ENCODE measurements around the gene ZNF791.

The ZNF791 gene

DNA sequence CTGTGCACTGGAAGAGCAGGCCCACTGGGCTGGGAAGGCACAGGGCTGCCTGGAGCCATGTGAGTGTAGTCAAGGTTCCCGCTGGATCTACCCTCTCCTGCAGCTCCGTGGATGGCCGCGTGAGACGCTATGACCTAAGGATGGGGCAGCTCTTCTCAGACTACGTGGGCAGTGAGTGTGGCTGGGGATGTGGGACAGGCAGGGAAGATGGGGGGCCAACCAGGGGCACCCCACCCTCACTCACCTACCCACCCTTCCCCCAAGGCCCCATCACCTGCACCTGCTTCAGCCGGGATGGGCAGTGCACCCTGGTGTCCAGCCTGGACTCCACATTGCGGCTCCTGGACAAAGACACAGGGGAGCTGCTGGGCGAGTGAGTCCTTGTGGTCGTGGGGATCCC lies 62.0 kb downstream of the ZNF791 start:
- Histone ChIP-seq H4K20me1 (ENCODE audit: low read depth, low read length) (peaks cover 3% of the 10 kb centered on the region; the same call in 1 of the 2 replicates), H3K9ac (ENCODE audit: low read length) (no peak overlapping the region), H2AFZ (ENCODE audit: low read depth, low read length, severe bottlenecking) (no peak overlapping the region), H3K27me3 (ENCODE audit: low read length) (no peaks in the 10 kb centered on the region), H3K4me2 (ENCODE audit: low read depth, low read length, poor library complexity, severe bottlenecking) (no peak overlapping the region), H3K9me2 (replicated peaks; ENCODE audit: insufficient read depth, low read length) (no peaks in the 10 kb centered on the region), H3K27ac (ENCODE audit: low read depth, low read length) (no peak overlapping the region), H3K4me3 (ENCODE audit: insufficient read depth, low read length, poor library complexity, severe bottlenecking) (no peak overlapping the region), H3K36me3 (ENCODE audit: low read length) (no peaks in the 10 kb centered on the region; the same call in 1 of the 2 replicates), H3K79me2 (ENCODE audit: insufficient read depth, low read length) (peaks cover 21% of the 10 kb centered on the region), H3K9me3 (ENCODE audit: insufficient read depth, low read length) (no peaks in the 10 kb centered on the region), H3F3A (ENCODE audit: insufficient read depth) (0 out of 2 replicates have a peak, but pooled peaks cover 5% of the 10 kb centered on the region)
- TF ChIP-seq, protein P1, sequence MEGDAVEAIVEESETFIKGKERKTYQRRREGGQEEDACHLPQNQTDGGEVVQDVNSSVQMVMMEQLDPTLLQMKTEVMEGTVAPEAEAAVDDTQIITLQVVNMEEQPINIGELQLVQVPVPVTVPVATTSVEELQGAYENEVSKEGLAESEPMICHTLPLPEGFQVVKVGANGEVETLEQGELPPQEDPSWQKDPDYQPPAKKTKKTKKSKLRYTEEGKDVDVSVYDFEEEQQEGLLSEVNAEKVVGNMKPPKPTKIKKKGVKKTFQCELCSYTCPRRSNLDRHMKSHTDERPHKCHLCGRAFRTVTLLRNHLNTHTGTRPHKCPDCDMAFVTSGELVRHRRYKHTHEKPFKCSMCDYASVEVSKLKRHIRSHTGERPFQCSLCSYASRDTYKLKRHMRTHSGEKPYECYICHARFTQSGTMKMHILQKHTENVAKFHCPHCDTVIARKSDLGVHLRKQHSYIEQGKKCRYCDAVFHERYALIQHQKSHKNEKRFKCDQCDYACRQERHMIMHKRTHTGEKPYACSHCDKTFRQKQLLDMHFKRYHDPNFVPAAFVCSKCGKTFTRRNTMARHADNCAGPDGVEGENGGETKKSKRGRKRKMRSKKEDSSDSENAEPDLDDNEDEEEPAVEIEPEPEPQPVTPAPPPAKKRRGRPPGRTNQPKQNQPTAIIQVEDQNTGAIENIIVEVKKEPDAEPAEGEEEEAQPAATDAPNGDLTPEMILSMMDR (IDR thresholded peaks at IDR 0.05; ENCODE audit: insufficient read depth, low read length, poor library complexity, severe bottlenecking) = no peak
- TF ChIP-seq EZH2phosphoT487 (conservative IDR thresholded peaks at IDR 0.05; ENCODE audit: low read length) = no peak

DNA sequence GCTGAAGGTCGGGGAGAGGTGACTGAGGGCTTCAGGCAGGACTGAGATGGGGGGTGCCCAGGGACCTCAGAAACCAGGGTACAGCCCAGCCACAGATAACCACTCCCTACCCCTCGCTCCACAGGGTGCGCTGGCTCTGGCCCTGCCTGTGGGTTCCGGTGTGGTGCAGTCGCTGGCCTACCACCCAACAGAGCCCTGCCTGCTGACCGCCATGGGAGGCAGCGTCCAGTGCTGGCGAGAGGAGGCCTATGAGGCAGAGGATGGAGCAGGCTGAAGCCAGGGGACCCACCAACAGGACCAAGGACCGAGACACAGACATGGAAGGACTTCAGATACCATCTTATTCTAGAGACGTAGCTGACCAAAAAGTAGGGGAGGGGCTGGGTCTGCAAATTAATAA lies 64.7 kb downstream of the ZNF791 start:
- H3K27ac ChIP-seq (ENCODE audit: low read depth, low read length) = no peak overlapping the region
- 0 out of 2 replicates have a peak, but pooled peaks cover 5% of the 10 kb centered on the region for H3F3A ChIP-seq (ENCODE audit: insufficient read depth)
- no peaks in the 10 kb centered on the region for H3K27me3 ChIP-seq (ENCODE audit: low read length)
- TF ChIP-seq, protein P1 (IDR thresholded peaks at IDR 0.05; ENCODE audit: insufficient read depth, low read length, poor library complexity, severe bottlenecking) = no peak
- TF ChIP-seq EZH2phosphoT487 (conservative IDR thresholded peaks at IDR 0.05; ENCODE audit: low read length) = no peak
- peaks cover 3% of the 10 kb centered on the region; the same call in 1 of the 2 replicates for H4K20me1 ChIP-seq (ENCODE audit: low read depth, low read length)
- no peaks in the 10 kb centered on the region for H3K9me3 ChIP-seq (ENCODE audit: insufficient read depth, low read length)
- H2AFZ ChIP-seq (ENCODE audit: low read depth, low read length, severe bottlenecking) = no peak overlapping the region
- no peak overlapping the region for H3K9ac ChIP-seq (ENCODE audit: low read length)
- H3K9me2 ChIP-seq (replicated peaks; ENCODE audit: insufficient read depth, low read length) = no peaks in the 10 kb centered on the region
- no peaks in the 10 kb centered on the region; the same call in 1 of the 2 replicates for H3K36me3 ChIP-seq (ENCODE audit: low read length)
- no peak overlapping the region for H3K4me2 ChIP-seq (ENCODE audit: low read depth, low read length, poor library complexity, severe bottlenecking)
- peaks cover 15% of the 10 kb centered on the region for H3K79me2 ChIP-seq (ENCODE audit: insufficient read depth, low read length)
- H3K4me3 ChIP-seq (ENCODE audit: insufficient read depth, low read length, poor library complexity, severe bottlenecking) = no peak overlapping the region

DNA sequence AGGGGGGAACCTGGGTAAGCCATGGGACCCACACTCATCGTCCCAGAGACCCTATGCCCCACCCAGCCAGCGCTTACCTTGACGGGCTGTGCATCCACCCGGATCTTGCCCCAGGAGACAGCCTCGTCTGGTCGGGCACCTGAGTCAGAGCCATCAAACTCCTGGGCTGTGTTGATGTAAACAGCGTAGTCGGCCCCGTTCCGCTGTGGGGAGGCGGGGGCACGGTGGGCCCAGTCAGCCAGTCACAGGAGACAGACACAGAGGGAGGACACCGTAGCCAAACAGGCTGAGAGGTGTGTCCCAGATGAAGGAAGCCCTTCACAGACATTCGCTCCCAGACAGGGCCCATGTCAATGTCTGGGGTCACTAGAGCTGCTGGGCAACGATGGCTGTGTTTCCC lies 65.2 kb downstream of the ZNF791 start:
- Histone ChIP-seq H3K4me3 (ENCODE audit: insufficient read depth, low read length, poor library complexity, severe bottlenecking) (no peak overlapping the region), H2AFZ (ENCODE audit: low read depth, low read length, severe bottlenecking) (no peak overlapping the region), H3K27me3 (ENCODE audit: low read length) (no peaks in the 10 kb centered on the region), H3F3A (ENCODE audit: insufficient read depth) (peaks cover 6% of the 10 kb centered on the region; the same call in 1 of the 2 replicates), H3K9me2 (replicated peaks; ENCODE audit: insufficient read depth, low read length) (no peaks in the 10 kb centered on the region), H3K79me2 (ENCODE audit: insufficient read depth, low read length) (peaks cover 15% of the 10 kb centered on the region), H3K4me2 (ENCODE audit: low read depth, low read length, poor library complexity, severe bottlenecking) (no peak overlapping the region), H3K9me3 (ENCODE audit: insufficient read depth, low read length) (no peaks in the 10 kb centered on the region), H3K27ac (ENCODE audit: low read depth, low read length) (no peak overlapping the region), H3K9ac (ENCODE audit: low read length) (no peak overlapping the region), H3K36me3 (ENCODE audit: low read length) (no peaks in the 10 kb centered on the region; the same call in 1 of the 2 replicates), H4K20me1 (ENCODE audit: low read depth, low read length) (peaks cover 3% of the 10 kb centered on the region; the same call in 1 of the 2 replicates)
- TF ChIP-seq, protein P1 (IDR thresholded peaks at IDR 0.05; ENCODE audit: insufficient read depth, low read length, poor library complexity, severe bottlenecking) = no peak
- TF ChIP-seq EZH2phosphoT487 (conservative IDR thresholded peaks at IDR 0.05; ENCODE audit: low read length) = no peak

Measured in SU-DHL-6 (cell line).